GM12878 (cell line): ENCODE results near the gene DENND1C. TPM values are rescaled to one million over a fixed set of nuclear protein-coding genes. Genes with fewer than 3 reads are reported as not detected.

Experiments
- ATAC-seq: fragments of 200-7000 bp; cut with Tn5 transposase; 3 replicates; pipeline ENCODE4 v1.9.1; 2020; ENCODE audit warnings: mild to moderate bottlenecking, moderate library complexity
- BruUV-seq: library from RNA; stranded (reverse); fragments of 400-500 nt; replicated peaks from 2 replicates; lab custom pipeline; 2021; lab: Mats Ljungman, UMichigan
- CTCF ChIA-PET: fragments of 300-600 bp; sonication (Branson Sonifier 250); formaldehyde crosslinking; extraction: SDS; loops from one replicate; lab custom pipeline; 2021; ENCODE audit warnings: inconsistent platforms; lab: Yijun Ruan, JAX
- POLR2A ChIA-PET: fragments of 350-600 bp; formaldehyde crosslinking; extraction: SDS; loops from one replicate; lab custom pipeline; 2021; ENCODE audit warnings: inconsistent platforms; lab: Charles Lee
- RAD21 ChIA-PET: fragments of 300-600 bp; sonication (Branson Sonifier 250); formaldehyde crosslinking; loops from one replicate; lab custom pipeline; 2023; ENCODE audit warnings: antibody characterized with exemption; ENCODE audit not compliant: unreplicated experiment; lab: Charles Lee
- SMC1A ChIA-PET: fragments of 300-600 bp; sonication (Branson Sonifier 250); formaldehyde crosslinking; loops from one replicate; lab custom pipeline; 2023; ENCODE audit not compliant: unreplicated experiment, uncharacterized antibody; lab: Charles Lee
- DNase-seq: peaks from one replicate; pipeline ENCODE4 v3.0.0-alpha.2; 2011; ENCODE audit warnings: low read depth, low spot score
- FAIRE-seq: peaks from 3 replicates; lab custom pipeline; 2011; peaks lifted over from hg19 to GRCh38; lab: Jason Lieb, UNC
- H2AFZ ChIP-seq: 2 replicates; pipeline ENCODE4 v1.6.0; 2011; ENCODE audit warnings: low read depth, low read length, control low read depth; ENCODE audit not compliant: control insufficient read depth
- H3K27ac ChIP-seq: 2 replicates; pipeline ENCODE4 v1.5.1; 2011; ENCODE audit warnings: control low read depth; ENCODE audit not compliant: control insufficient read depth, insufficient read depth
- H3K27me3 ChIP-seq, 2 experiments: replicated peaks in 1 of 2; 2 replicates each; pipeline versions ENCODE4 v1.6.0 to v1.6.1; 2011; ENCODE audit warnings: low read length in 1 of 2; ENCODE audit not compliant: control insufficient read depth in 2 of 2, insufficient read depth in 2 of 2
- H3K36me3 ChIP-seq, 2 experiments: 2 replicates each; pipeline ENCODE4 v1.5.1; 2011; ENCODE audit warnings: low read length in 1 of 2; ENCODE audit not compliant: control insufficient read depth in 2 of 2, insufficient read depth in 2 of 2
- H3K4me1 ChIP-seq: 2 replicates; pipeline ENCODE4 v1.6.1; 2011; ENCODE audit warnings: mild to moderate bottlenecking, low read length, moderate library complexity, mixed read lengths; ENCODE audit not compliant: control insufficient read depth, insufficient read depth
- H3K4me2 ChIP-seq: 2 replicates; pipeline ENCODE4 v1.6.0; 2011; ENCODE audit warnings: control low read depth; ENCODE audit not compliant: control insufficient read depth, insufficient read depth
- H3K4me3 ChIP-seq: fragments of 200-600 bp; sonication (generic); 2 replicates; pipeline ENCODE4 v1.5.1; 2016
- H3K79me2 ChIP-seq: 2 replicates; pipeline ENCODE4 v1.6.0; 2011; ENCODE audit warnings: low read length; ENCODE audit not compliant: control insufficient read depth, insufficient read depth
- H3K9ac ChIP-seq: 2 replicates; pipeline ENCODE4 v1.8.0; 2011; ENCODE audit warnings: low read length, control low read depth, mixed read lengths; ENCODE audit not compliant: control insufficient read depth, insufficient read depth
- H3K9me3 ChIP-seq: replicated peaks from 3 replicates; pipeline ENCODE4 v1.5.1; 2011; ENCODE audit warnings: mild to moderate bottlenecking, low read length; ENCODE audit not compliant: control insufficient read depth, insufficient read depth
- H4K20me1 ChIP-seq: 2 replicates; pipeline ENCODE4 v1.6.0; 2011; ENCODE audit not compliant: control insufficient read depth, insufficient read depth
- BMI1 ChIP-seq: fragments of 450-650 bp; IDR thresholded peaks from 2 replicates; pipeline ENCODE4 v1.6.1; 2016; ENCODE audit warnings: mild to moderate bottlenecking, moderate library complexity, borderline replicate concordance
- CEBPB ChIP-seq, 2 experiments: fragments of 150-350 bp in 1 of 2; IDR thresholded peaks; 2 replicates each; pipeline ENCODE4 v1.6.1; 2012 to 2014; ENCODE audit warnings: low read depth in 2 of 2, low read length in 2 of 2, borderline replicate concordance in 1 of 2, inconsistent platforms in 1 of 2
- CHD1 ChIP-seq: IDR thresholded peaks from 2 replicates; pipeline ENCODE4 v1.6.1; 2012; ENCODE audit warnings: low read depth, low read length, improper control_type of control experiment
- FOXM1 ChIP-seq: IDR thresholded peaks from 2 replicates; pipeline ENCODE4 v1.6.1; 2012; ENCODE audit warnings: low read depth, mild to moderate bottlenecking, inconsistent platforms, low read length, moderate library complexity
- GABPA ChIP-seq: IDR thresholded peaks from 2 replicates; pipeline ENCODE4 v1.6.1; 2014; ENCODE audit warnings: antibody characterized with exemption, low read depth, mild to moderate bottlenecking, inconsistent platforms
- IRF5 ChIP-seq: fragments of 450-650 bp; IDR thresholded peaks from 2 replicates; pipeline ENCODE4 v1.6.1; 2017; ENCODE audit warnings: borderline replicate concordance
- JUNB ChIP-seq: IDR thresholded peaks from 2 replicates; pipeline ENCODE4 v1.6.1; 2016; ENCODE audit warnings: antibody characterized with exemption, mild to moderate bottlenecking
- KDM1A ChIP-seq: fragments of 200-600 bp; sonication (generic); IDR thresholded peaks from 2 replicates; pipeline ENCODE4 v1.6.1; 2016; ENCODE audit warnings: borderline replicate concordance
- MYC ChIP-seq: IDR thresholded peaks from 2 replicates; pipeline ENCODE4 v1.6.1; 2011; ENCODE audit warnings: mild to moderate bottlenecking, low read length, moderate library complexity, inconsistent platforms; ENCODE audit not compliant: insufficient read depth, insufficient replicate concordance, insufficient read length, severe bottlenecking
- NR2C1 ChIP-seq: fragments of 450-650 bp; IDR thresholded peaks from 2 replicates; pipeline ENCODE4 v1.6.1; 2017; ENCODE audit warnings: antibody characterized with exemption, mild to moderate bottlenecking, moderate library complexity
- NR2C2 ChIP-seq: IDR thresholded peaks from 2 replicates; pipeline ENCODE4 v1.6.1; 2011; ENCODE audit warnings: borderline replicate concordance, low read depth; ENCODE audit not compliant: control insufficient read depth, insufficient read length
- NR2F1 ChIP-seq: fragments of 450-650 bp; conservative IDR thresholded peaks from 2 replicates; pipeline ENCODE4 v1.6.1; 2017; ENCODE audit warnings: mild to moderate bottlenecking
- NRF1 ChIP-seq: conservative IDR thresholded peaks from 2 replicates; pipeline ENCODE4 v1.6.1; 2011; ENCODE audit warnings: mild to moderate bottlenecking, low read depth, low read length, improper control_type of control experiment
- RCOR1 ChIP-seq: conservative IDR thresholded peaks from 2 replicates; pipeline ENCODE4 v1.6.1; 2012; ENCODE audit warnings: low read depth, low read length, improper control_type of control experiment
- SMAD1 ChIP-seq: fragments of 450-650 bp; IDR thresholded peaks from 2 replicates; pipeline ENCODE4 v1.6.1; 2018; ENCODE audit warnings: mild to moderate bottlenecking, low read depth; ENCODE audit not compliant: partially characterized antibody
- SREBF1 ChIP-seq: IDR thresholded peaks from 2 replicates; pipeline ENCODE4 v1.6.1; 2012; ENCODE audit warnings: mild to moderate bottlenecking, low read length
- SREBF2 ChIP-seq: IDR thresholded peaks from 2 replicates; pipeline ENCODE4 v1.6.1; 2012; ENCODE audit warnings: mild to moderate bottlenecking, low read length
- TAF1 ChIP-seq: IDR thresholded peaks from 2 replicates; pipeline ENCODE4 v1.6.1; 2011; ENCODE audit warnings: mild to moderate bottlenecking, low read depth, low read length, borderline replicate concordance
- TCF7 ChIP-seq: IDR thresholded peaks from 2 replicates; pipeline ENCODE4 v1.6.1; 2014; ENCODE audit warnings: antibody characterized with exemption, borderline replicate concordance
- YBX1 ChIP-seq: fragments of 450-650 bp; IDR thresholded peaks from 2 replicates; pipeline ENCODE4 v1.6.1; 2016; ENCODE audit warnings: antibody characterized with exemption
- ZNF384 ChIP-seq: IDR thresholded peaks from 2 replicates; pipeline ENCODE4 v1.6.1; 2012; ENCODE audit warnings: low read depth, mild to moderate bottlenecking, low read length, improper control_type of control experiment, borderline replicate concordance
- ZNF622 ChIP-seq: fragments of 450-650 bp; IDR thresholded peaks from 2 replicates; pipeline ENCODE4 v1.6.1; 2017; ENCODE audit warnings: mild to moderate bottlenecking, inconsistent platforms
- WGBS: methylation state at CpG from one replicate; pipeline ENCODE4 v1.1.6; 2016; ENCODE audit warnings: low lambda C conversion rate; ENCODE audit not compliant: insufficient replicate concordance, insufficient coverage; ENCODE audit errors: missing lambda C conversion rate; 5-methylcytosine and 5-hydroxymethylcytosine counted together
- in situ Hi-C: fragments of 300-500 bp; cut with MboI; formaldehyde crosslinking; loops from 9 replicates; pipeline ENCODE4 v1.14.3; 2018; ENCODE audit warnings: mixed read lengths
- intact Hi-C: fragments of 100-400 bp; cut with micrococcal nuclease; formaldehyde crosslinking; loops from one replicate; pipeline ENCODE4 v1.14.2; 2022; ENCODE audit not compliant: unreplicated experiment
- polyA plus RNA-seq, 11 experiments: library from polyadenylated mRNA; depleted of rRNA in 4 of 11; unstranded in 6 of 11; stranded (reverse) in 5 of 11; fragments of >200 nt; fragmentation: Nextera tagmentation in 4 of 11; fragmentation: Illumina TruSeq in 1 of 11; extraction: Ambion mirVana in 4 of 11; extraction: Trizol in 1 of 11; gene quantifications; 1 replicate in 1 of 11; 2 replicates in 10 of 11; pipeline versions ENCODE4 v1.2.1 to v1.2.3, GENCODE V29; 2011 to 2016; ENCODE audit warnings: inconsistent platforms in 2 of 11, missing spikeins in 2 of 11, low read depth in 1 of 11
- total RNA-seq, 4 experiments: library from RNA; depleted of rRNA in 3 of 4; stranded (reverse); fragments of >200 nt in 3 of 4; fragmentation: Illumina TruSeq in 1 of 4; extraction: Trizol in 1 of 4; gene quantifications; 2 replicates each; pipeline versions ENCODE4 v1.2.1 to v1.2.3, GENCODE V29; 2013 to 2021

The DENND1C gene
- total and polyA plus RNA-seq, 10 of the 15 experiments (the other 5 are each of a cell fraction or from before 2014, with no cell fraction given): 2.4 to 54.3 (median 32.7) TPM

- TF ChIP-seq CEBPB (IDR thresholded peaks at IDR 0.05; ENCODE audit: borderline replicate concordance in 1 of 2, low read depth in 2 of 2, low read length in 2 of 2) (no peak), CHD1 (no peak), SREBF2 (no peak), NRF1 (no peak), KDM1A (peak; percentile 51; the same call in 1 of the 2 replicates), GABPA (no peak), YBX1 (no peak)
Measured at GRCh38 chr19:6522712-6523111, 41.1 kb upstream of the DENND1C start (continued).

GRCh38 chr19:6521718-6522646 lies 40.4 kb upstream of the DENND1C start:
- H3K4me2 ChIP-seq: peak overlapping the region; percentile 93
- BruUV-seq: TSS peak; percentile 79
- TF ChIP-seq IRF5: no peak
- no peak for TF ChIP-seq SREBF1
- peak; percentile 53 for TF ChIP-seq SMAD1
- no peak for TF ChIP-seq ZNF384
- no peak for TF ChIP-seq CEBPB (IDR thresholded peaks at IDR 0.05; ENCODE audit: borderline replicate concordance in 1 of 2, low read depth in 2 of 2, low read length in 2 of 2)
- no peak; the same call in 1 of the 2 replicates for TF ChIP-seq NR2C1
- TF ChIP-seq BMI1: no peak
- TF ChIP-seq RCOR1: no peak
- no peak; the same call in 1 of the 2 replicates for TF ChIP-seq FOXM1
- no peak for TF ChIP-seq ZNF622
- TF ChIP-seq NR2F1: 0 out of 2 replicates have a peak, but pooled peaks have one; percentile 53
- TF ChIP-seq JUNB: no peak; the same call in 1 of the 2 replicates
- TF ChIP-seq TAF1: no peak; the same call in 1 of the 2 replicates
- no peak for TF ChIP-seq NR2C2
- no peak for TF ChIP-seq TCF7
- TF ChIP-seq MYC: no peak

More at GRCh38 chr19:6521718-6522646, 40.4 kb upstream of the DENND1C start:
- POLR2A ChIA-PET: interaction anchor here (0.6 to 4.0 kb wide), 11 partner anchors 9 to 251 kb away, joined by 3 to 23 read pairs (median 7); partner anchors contain the start of genes TNFSF14, TNFSF9 and VAV1
- Histone ChIP-seq H3K4me1 (peaks cover 52% of the 10 kb centered on the region), H3K9me3 (no peaks in the 10 kb centered on the region; the same call in 1 of the 3 replicates), H3K79me2 (peaks cover 8% of the 10 kb centered on the region), H4K20me1 (no peaks in the 10 kb centered on the region), H2AFZ (peak overlapping the region; percentile 80), H3K9ac (peak overlapping the region; percentile 69), H3K4me3 (peak overlapping the region; percentile 60), H3K36me3 (no peaks in the 10 kb centered on the region), H3K27me3 (no peaks in the 10 kb centered on the region), H3K27ac (peak overlapping the region; percentile 99)
- in situ Hi-C loops: loop anchor here (5.0 to 10.0 kb wide), 2 partner anchors 70 to 1183 kb away; partner anchors contain the start of genes CD70 and FCER2
- RAD21 ChIA-PET: interaction anchor here (0.9 to 3.0 kb wide), 12 partner anchors 9 to 112 kb away, joined by 3 to 15 read pairs (median 6); partner anchors contain the start of gene TNFSF9
- intact Hi-C loops: no loop called here
- SMC1A ChIA-PET: interaction anchor here (0.8 to 2.3 kb wide), 23 partner anchors 9 to 341 kb away, joined by 3 to 11 read pairs (median 4); partner anchors contain the start of genes SLC25A23 and TNFSF9
- ATAC-seq (peak; percentile 70), FAIRE-seq (peak; percentile 73), DNase-seq (peak; percentile 95)
- 5% methylated on average over 20 of the region's 20 CpGs for WGBS
- CTCF ChIA-PET: interaction anchor here (0.6 to 3.7 kb wide), 9 partner anchors 14 to 342 kb away, joined by 3 to 13 read pairs (median 7); no protein-coding TSS in a partner anchor
